Adrenal gland (tissue), 5 donors: Measurements from ENCODE around the gene ANKS1A.

Source experiments
- POLR2A ChIP-seq, 2 donors: fragments of 450-650 bp; IDR thresholded peaks; one replicate each; pipeline ENCODE4 v1.6.1; 2017; ENCODE audit warnings: antibody characterized with exemption in 2 of 2, mild to moderate bottlenecking in 2 of 2, moderate library complexity in 1 of 2
- TF ChIP-seq, protein P1 (sequence below), 6 experiments: fragments of 450-650 bp in 4 of 6; fragments of 200-600 bp in 2 of 6; sonication (generic) in 1 of 6; IDR thresholded peaks; 1 replicate in 5 of 6; 2 replicates in 1 of 6; pipeline versions ENCODE4 v1.5.1 to v1.8.0; 2016 to 2021; ENCODE audit warnings: antibody characterized with exemption in 6 of 6, mild to moderate bottlenecking in 2 of 6, moderate library complexity in 1 of 6
- donor health status: DM: no; HTN: no; CAD: no.

DNA sequence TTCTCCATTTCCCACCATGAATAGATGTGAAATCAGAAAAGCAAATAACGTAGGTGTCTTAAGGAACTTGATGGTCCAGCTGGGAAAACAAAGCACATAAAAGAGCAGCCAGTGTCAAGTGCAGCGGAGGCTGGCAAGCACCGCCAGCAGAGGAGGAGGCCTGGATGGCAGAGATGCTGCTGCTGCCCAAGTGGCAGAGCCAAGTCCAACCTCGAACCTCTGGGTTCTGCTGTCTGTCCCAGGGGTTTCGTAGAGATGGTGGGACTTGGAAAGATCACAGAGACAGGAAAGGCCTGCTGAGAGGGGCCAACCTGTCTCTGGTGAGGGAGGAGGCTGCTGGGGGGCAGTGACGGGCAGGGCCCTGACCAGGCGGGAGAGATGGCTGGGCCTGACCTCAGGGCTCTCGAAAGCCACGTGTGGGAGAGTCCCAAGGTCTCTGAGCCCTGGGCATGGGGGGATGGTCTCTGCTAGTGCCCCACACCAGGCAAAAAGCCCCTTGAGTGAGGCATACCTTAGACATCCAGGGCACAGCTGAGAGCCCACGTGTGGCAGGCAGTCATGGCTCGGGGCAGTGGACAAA is 174.7 kb downstream of the ANKS1A start:
- TF ChIP-seq, protein P1, sequence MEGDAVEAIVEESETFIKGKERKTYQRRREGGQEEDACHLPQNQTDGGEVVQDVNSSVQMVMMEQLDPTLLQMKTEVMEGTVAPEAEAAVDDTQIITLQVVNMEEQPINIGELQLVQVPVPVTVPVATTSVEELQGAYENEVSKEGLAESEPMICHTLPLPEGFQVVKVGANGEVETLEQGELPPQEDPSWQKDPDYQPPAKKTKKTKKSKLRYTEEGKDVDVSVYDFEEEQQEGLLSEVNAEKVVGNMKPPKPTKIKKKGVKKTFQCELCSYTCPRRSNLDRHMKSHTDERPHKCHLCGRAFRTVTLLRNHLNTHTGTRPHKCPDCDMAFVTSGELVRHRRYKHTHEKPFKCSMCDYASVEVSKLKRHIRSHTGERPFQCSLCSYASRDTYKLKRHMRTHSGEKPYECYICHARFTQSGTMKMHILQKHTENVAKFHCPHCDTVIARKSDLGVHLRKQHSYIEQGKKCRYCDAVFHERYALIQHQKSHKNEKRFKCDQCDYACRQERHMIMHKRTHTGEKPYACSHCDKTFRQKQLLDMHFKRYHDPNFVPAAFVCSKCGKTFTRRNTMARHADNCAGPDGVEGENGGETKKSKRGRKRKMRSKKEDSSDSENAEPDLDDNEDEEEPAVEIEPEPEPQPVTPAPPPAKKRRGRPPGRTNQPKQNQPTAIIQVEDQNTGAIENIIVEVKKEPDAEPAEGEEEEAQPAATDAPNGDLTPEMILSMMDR (IDR thresholded peaks at IDR 0.05) = no peak
- no peak for TF ChIP-seq POLR2A (IDR thresholded peaks at IDR 0.05)
